Germinal center (tissue), 1 donor: ENCODE measurements around the gene ZDHHC14.
"Not testable (repeated sequence)": the region's sequence is repeated elsewhere in the genome, so short reads cannot be mapped to it uniquely, and the experiment has no call there.

Experiments
- DNase-seq: peaks from one replicate; pipeline ENCODE4 v3.0.0; 2012; ENCODE audit warnings: mixed read lengths, low spot score

ZDHHC14 gene

GRCh38 chr6:157690441-157691210 is 309.6 kb downstream of the ZDHHC14 start:
- no peak for DNase-seq

GRCh38 chr6:157691621-157692020 is 310.6 kb downstream of the ZDHHC14 start:
- not testable (repeated sequence) for DNase-seq

- no peak for DNase-seq
Measured at GRCh38 chr6:157693867-157694266, 312.9 kb downstream of the ZDHHC14 start.

GRCh38 chr6:157695301-157696040 is 314.5 kb downstream of the ZDHHC14 start:
- DNase-seq = no peak

- no peak for DNase-seq
Measured at GRCh38 chr6:157699777-157700636, 319.0 kb downstream of the ZDHHC14 start.

- DNase-seq = not testable (repeated sequence)
Measured at GRCh38 chr6:157706351-157706750, 325.4 kb downstream of the ZDHHC14 start.

GRCh38 chr6:157706883-157707282 is 325.9 kb downstream of the ZDHHC14 start:
- no peak for DNase-seq

GRCh38 chr6:157707576-157707975 is 326.6 kb downstream of the ZDHHC14 start:
- no peak for DNase-seq

GRCh38 chr6:157708239-157708638 is 327.2 kb downstream of the ZDHHC14 start:
- no peak for DNase-seq

- no peak for DNase-seq
Measured at GRCh38 chr6:157708933-157709332, 327.9 kb downstream of the ZDHHC14 start.

- no peak for DNase-seq
Measured at GRCh38 chr6:157709555-157709954, 328.6 kb downstream of the ZDHHC14 start.

GRCh38 chr6:157710604-157711003 is 329.6 kb downstream of the ZDHHC14 start:
- no peak for DNase-seq

- DNase-seq = no peak
Measured at GRCh38 chr6:157711060-157711459, 330.1 kb downstream of the ZDHHC14 start.

- DNase-seq = no peak
Measured at GRCh38 chr6:157712585-157713295, 331.8 kb downstream of the ZDHHC14 start.

- DNase-seq = no peak
Measured at GRCh38 chr6:157713451-157714152, 332.6 kb downstream of the ZDHHC14 start.

GRCh38 chr6:157714153-157714490 is 333.1 kb downstream of the ZDHHC14 start:
- no peak for DNase-seq

GRCh38 chr6:157715728-157716164 is 334.8 kb downstream of the ZDHHC14 start:
- no peak for DNase-seq

- DNase-seq = no peak
Measured at GRCh38 chr6:157716251-157716995, 335.4 kb downstream of the ZDHHC14 start.

- no peak for DNase-seq
Measured at GRCh38 chr6:157717340-157717748, 336.4 kb downstream of the ZDHHC14 start.

- DNase-seq = no peak
Measured at GRCh38 chr6:157718503-157719187, 337.7 kb downstream of the ZDHHC14 start.
